Left ventricle myocardium superior (tissue), 1 donor: ENCODE data around the gene ZNF506. TPM values are rescaled to one million over a fixed set of nuclear protein-coding genes. Genes with fewer than 3 reads are reported as not detected.
"Not testable (repeated sequence)": the region's sequence is repeated elsewhere in the genome, so short reads cannot be mapped to it uniquely, and the experiment has no call there.

Experiments
- ATAC-seq: fragments of 200-7000 bp; cut with Tn5 transposase; one replicate; pipeline ENCODE4 v1.9.1; 2020; ENCODE audit warnings: mild to moderate bottlenecking, moderate library complexity
- DNase-seq: peaks from one replicate; pipeline ENCODE4 v3.0.0-alpha.2; 2020
- intact Hi-C: fragments of 100-400 bp; cut with micrococcal nuclease; formaldehyde crosslinking; loops from one replicate; pipeline ENCODE4 v1.11.0; 2022
- total RNA-seq: library from RNA; stranded (reverse); fragmentation: NEBNext Ultra II Directional; extraction: Animal tissue kit (Norgen Biotek cat#: 25700); gene quantifications from one replicate; pipeline ENCODE4 v1.2.1, GENCODE V29; 2021
- donor health status: DM: no; HTN: yes; CAD: no; lungs with severe emphysema.

ZNF506 gene
- total RNA-seq, 1 donor from 2014 or later: 9.7 TPM

- intact Hi-C loops: no loop called here
- ATAC-seq (no peak), DNase-seq (no peak)
These were observed 74.0 kb downstream of the ZNF506 start for GRCh38 chr19:19747357-19748220.

- ATAC-seq (no peak), DNase-seq (no peak)
- intact Hi-C loops: no loop called here
These were observed 75.0 kb downstream of the ZNF506 start for GRCh38 chr19:19746286-19747213.

- intact Hi-C loops: no loop called here
- no peak for ATAC-seq
- no peak for DNase-seq
These were observed 75.9 kb downstream of the ZNF506 start for GRCh38 chr19:19745496-19746285.

DNA sequence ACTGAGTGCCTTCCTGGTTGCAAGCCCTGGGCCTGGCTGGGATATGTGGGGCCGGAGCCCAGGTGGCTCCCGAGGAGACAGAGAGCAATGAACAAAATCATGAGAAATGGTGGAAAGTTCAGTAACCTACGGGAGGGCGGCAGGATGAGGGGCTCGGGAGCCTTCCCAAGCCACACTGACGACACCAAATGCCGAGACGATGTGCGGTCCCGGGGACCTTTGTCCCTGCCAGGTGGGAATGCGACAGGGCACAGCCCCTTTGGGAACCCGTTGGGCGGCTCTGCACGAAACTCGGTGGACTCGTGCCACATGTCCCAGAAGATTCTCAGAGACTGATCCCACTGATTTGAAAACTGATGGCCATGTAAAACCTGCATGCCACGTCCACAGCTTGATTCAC lies 76.9 kb downstream of the ZNF506 start:
- DNase-seq: no peak
- intact Hi-C loops: no loop called here
- no peak for ATAC-seq

DNA sequence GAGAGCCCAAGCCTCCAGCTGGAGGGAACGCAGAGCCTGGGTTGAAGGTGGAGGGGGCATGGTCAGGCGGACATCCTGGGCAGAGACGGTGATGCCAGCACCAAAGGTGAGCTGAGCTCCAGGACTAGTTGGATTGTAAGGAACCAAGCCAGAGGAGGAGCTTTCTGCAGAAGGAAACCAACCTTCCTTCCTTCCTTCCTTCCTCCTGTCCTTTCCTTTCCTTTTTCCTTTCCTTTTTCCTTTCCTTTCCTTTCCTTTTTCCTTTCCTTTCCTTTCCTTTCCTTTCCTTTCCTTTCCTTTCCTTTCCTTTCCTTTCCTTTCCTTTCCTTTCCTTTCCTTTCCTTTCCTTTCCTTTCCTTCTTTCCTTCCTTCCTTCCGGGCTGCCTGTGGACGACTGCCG lies 77.6 kb downstream of the ZNF506 start:
- intact Hi-C loops, ATAC-seq, DNase-seq: not testable (repeated sequence)

DNA sequence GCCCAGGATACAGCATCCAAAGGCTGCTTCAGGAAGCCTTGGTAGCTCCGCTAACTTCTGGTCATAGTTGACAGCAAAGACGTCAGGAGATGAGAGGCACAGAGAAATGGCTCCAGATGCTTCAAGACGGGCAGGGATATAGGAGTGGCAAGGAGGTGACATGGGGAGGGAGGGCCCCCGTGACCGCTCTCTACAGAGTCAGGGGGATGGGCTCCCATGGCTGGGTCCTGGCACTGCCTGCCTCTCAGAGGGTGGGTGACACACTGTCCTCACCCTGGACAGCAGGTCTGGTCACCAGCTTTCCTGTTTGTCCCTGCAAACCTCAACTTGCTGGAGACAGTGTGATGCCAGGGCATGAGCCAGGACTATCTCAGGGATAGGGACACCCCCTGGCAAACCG lies 78.4 kb downstream of the ZNF506 start:
- intact Hi-C loops: no loop called here
- no peak for ATAC-seq

GRCh38 chr19:19742773-19743172 lies 78.8 kb downstream of the ZNF506 start:
- DNase-seq (no peak), ATAC-seq (no peak)
- intact Hi-C loops: no loop called here

More for the DNA sequence above, 78.4 kb downstream of the ZNF506 start:
- DNase-seq: no peak

Other genes with a start within 250 kb of the ZNF506 start
- 0.42 TPM for gene PBX4, start 203.1 kb downstream of the ZNF506 start, total RNA-seq
- gene LPAR2, start 193.5 kb downstream of the ZNF506 start, total RNA-seq: 1.6 TPM
- 4.2 TPM for gene GMIP, start 178.1 kb downstream of the ZNF506 start, total RNA-seq
- 21.6 TPM for gene ATP13A1, start 158.1 kb downstream of the ZNF506 start, total RNA-seq
- gene ZNF101, start 152.9 kb downstream of the ZNF506 start, total RNA-seq: 3.7 TPM
- 3.6 TPM for gene ZNF14, start 88.6 kb downstream of the ZNF506 start, total RNA-seq
- 9.6 TPM for gene ZNF253, start 44.1 kb upstream of the ZNF506 start, total RNA-seq
- 2.0 TPM for gene ZNF93, start 79.2 kb upstream of the ZNF506 start, total RNA-seq
- gene ZNF682, start 217.8 kb upstream of the ZNF506 start, total RNA-seq: 6.6 TPM